Jurkat, Clone E6-1 (cell line): ENCODE data around the gene LIPC. TPM values are rescaled to one million over a fixed set of nuclear protein-coding genes. Genes with fewer than 3 reads are reported as not detected.

Experiments
- DNase-seq: peaks from one replicate; pipeline ENCODE4 v3.0.0-alpha.2; 2011; ENCODE audit warnings: low read depth, low spot score
- H3K4me3 ChIP-seq: 2 replicates; pipeline ENCODE4 v1.5.1; 2011; ENCODE audit warnings: mild to moderate bottlenecking, low read length, control low read depth, moderate library complexity
- polyA plus RNA-seq: library from polyadenylated mRNA; unstranded; fragments of >200 nt; gene quantifications from one replicate; pipeline ENCODE4 v1.2.1, GENCODE V29; 2012; ENCODE audit warnings: missing spikeins; ENCODE audit not compliant: insufficient read length, insufficient read depth

Gene LIPC
- polyA plus RNA-seq: not detected

GRCh38 chr15:58431221-58432149, at the start of gene LIPC:
Gene LIPC, plus strand, starts transcription at chr15:58431991. Its CDS starts 42 bp downstream, at chr15:58432033.
- H3K4me3 ChIP-seq: no peak within 1 kb of the TSS
- no peak for DNase-seq

GRCh38 chr15:58383876-58384275, 47.9 kb upstream of the LIPC start:
- DNase-seq: peak; percentile 25
- no peak overlapping the region for H3K4me3 ChIP-seq

GRCh38 chr15:58384667-58385066, 47.1 kb upstream of the LIPC start:
- H3K4me3 ChIP-seq: no peak overlapping the region
- DNase-seq: no peak

- no peak for DNase-seq
- no peak overlapping the region for H3K4me3 ChIP-seq
Observed at GRCh38 chr15:58386081-58386480, 45.7 kb upstream of the LIPC start.

GRCh38 chr15:58386641-58387040, 45.1 kb upstream of the LIPC start:
- no peak for DNase-seq
- no peak overlapping the region for H3K4me3 ChIP-seq

- no peak for DNase-seq
- no peak overlapping the region for H3K4me3 ChIP-seq
Observed at GRCh38 chr15:58387130-58387529, 44.7 kb upstream of the LIPC start.

- no peak for DNase-seq
Observed at GRCh38 chr15:58388211-58388610, 43.6 kb upstream of the LIPC start.

GRCh38 chr15:58390118-58390517, 41.7 kb upstream of the LIPC start:
- DNase-seq: no peak
- no peak overlapping the region for H3K4me3 ChIP-seq

More at GRCh38 chr15:58388211-58388610, 43.6 kb upstream of the LIPC start:
- no peak overlapping the region for H3K4me3 ChIP-seq

- no peak overlapping the region for H3K4me3 ChIP-seq
- DNase-seq: no peak
Observed at GRCh38 chr15:58390655-58391054, 41.1 kb upstream of the LIPC start.

GRCh38 chr15:58391088-58391487, 40.7 kb upstream of the LIPC start:
- no peak for DNase-seq
- no peak overlapping the region for H3K4me3 ChIP-seq

GRCh38 chr15:58392141-58392540, 39.6 kb upstream of the LIPC start:
- H3K4me3 ChIP-seq: no peak overlapping the region
- no peak for DNase-seq

GRCh38 chr15:58392611-58393161, 39.1 kb upstream of the LIPC start:
- H3K4me3 ChIP-seq: no peak overlapping the region
- no peak for DNase-seq

- DNase-seq: no peak
- no peak overlapping the region for H3K4me3 ChIP-seq
Observed at GRCh38 chr15:58393241-58393662, 38.5 kb upstream of the LIPC start.

- H3K4me3 ChIP-seq: no peak overlapping the region
- no peak for DNase-seq
Observed at GRCh38 chr15:58396181-58396580, 35.6 kb upstream of the LIPC start.

GRCh38 chr15:58398071-58398470, 33.7 kb upstream of the LIPC start:
- DNase-seq: no peak
- no peak overlapping the region for H3K4me3 ChIP-seq

- no peak for DNase-seq
- no peak overlapping the region for H3K4me3 ChIP-seq
Observed at GRCh38 chr15:58398643-58399042, 33.1 kb upstream of the LIPC start.

- DNase-seq: no peak
- H3K4me3 ChIP-seq: no peak overlapping the region
Observed at GRCh38 chr15:58399739-58400138, 32.1 kb upstream of the LIPC start.

- H3K4me3 ChIP-seq: no peak overlapping the region
- no peak for DNase-seq
Observed at GRCh38 chr15:58401276-58401675, 30.5 kb upstream of the LIPC start.

- H3K4me3 ChIP-seq: no peak overlapping the region
- no peak for DNase-seq
Observed at GRCh38 chr15:58401991-58402649, 29.7 kb upstream of the LIPC start.

- DNase-seq: no peak
Observed at GRCh38 chr15:58403581-58403980, 28.2 kb upstream of the LIPC start.

More at GRCh38 chr15:58403581-58403980, 28.2 kb upstream of the LIPC start:
- no peak overlapping the region for H3K4me3 ChIP-seq
